SJCRH30 (cell line): ENCODE results near the gene CTNNA3. TPM values are rescaled to one million over a fixed set of nuclear protein-coding genes. Genes with fewer than 3 reads are reported as not detected.
A peak's percentile ranks its signal among the peaks of the same experiment; 100 is the strongest.
"Not testable (repeated sequence)": the region's sequence is repeated elsewhere in the genome, so short reads cannot be mapped to it uniquely, and the experiment has no call there.

Experiments used
- DNase-seq, 2 experiments: peaks; one replicate each; pipeline ENCODE4 v3.0.0-alpha.2; 2015 to 2020
- H3K27ac ChIP-seq: fragments of 250-450 bp; sonication (Bioruptor Pico); 2 replicates; pipeline ENCODE4 v1.5.1; 2020; ENCODE audit warnings: mild to moderate bottlenecking, moderate library complexity
- H3K27me3 ChIP-seq: fragments of 250-450 bp; sonication (Bioruptor Pico); 2 replicates; pipeline ENCODE4 v1.5.1; 2020; ENCODE audit warnings: mild to moderate bottlenecking, moderate library complexity
- H3K36me3 ChIP-seq: fragments of 250-450 bp; sonication (Bioruptor Pico); 2 replicates; pipeline ENCODE4 v1.5.1; 2020; ENCODE audit warnings: mild to moderate bottlenecking, moderate library complexity
- H3K4me1 ChIP-seq: fragments of 250-450 bp; sonication (Bioruptor Pico); 2 replicates; pipeline ENCODE4 v1.5.1; 2020; ENCODE audit warnings: mild to moderate bottlenecking, moderate library complexity
- H3K4me3 ChIP-seq: fragments of 250-450 bp; sonication (Bioruptor Pico); 2 replicates; pipeline ENCODE4 v1.5.1; 2020; ENCODE audit warnings: mild to moderate bottlenecking, moderate library complexity
- H3K9me3 ChIP-seq: fragments of 250-450 bp; sonication (Bioruptor Pico); replicated peaks from 2 replicates; pipeline ENCODE4 v1.5.1; 2020; ENCODE audit warnings: mild to moderate bottlenecking, moderate library complexity
- total RNA-seq: library from RNA; depleted of rRNA; stranded (reverse); fragments of >200 nt; shearing (Covaris generic); gene quantifications from 2 replicates; pipeline ENCODE4 v1.2.3, GENCODE V29; 2014

Gene CTNNA3
- total RNA-seq, 1 experiment from 2014 or later, result 2.7 TPM

DNA sequence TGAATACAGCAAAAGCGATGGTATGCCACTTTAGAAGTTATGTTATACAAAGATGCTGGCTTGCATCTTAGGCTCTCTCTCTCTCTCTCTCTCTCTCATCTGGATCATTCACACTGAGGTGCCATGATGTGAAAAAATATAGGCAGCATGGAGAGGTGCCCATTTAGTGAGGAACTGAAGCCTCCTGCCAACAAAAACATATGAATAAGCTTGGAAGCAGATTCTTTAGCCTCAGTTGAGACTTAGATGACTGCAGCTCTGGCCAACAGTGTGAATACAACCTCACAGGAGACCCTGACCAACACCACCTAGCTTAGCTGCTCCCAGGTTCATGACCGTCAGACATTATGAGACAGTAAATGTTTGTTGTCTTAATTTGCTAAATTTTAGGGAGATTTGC is 1330.3 kb downstream of the CTNNA3 start:
- no peak for DNase-seq
- Histone ChIP-seq H3K4me1 (no peaks in the 10 kb centered on the region), H3K36me3 (no peaks in the 10 kb centered on the region), H3K27me3 (no peaks in the 10 kb centered on the region), H3K9me3 (no peaks in the 10 kb centered on the region), H3K27ac (no peak overlapping the region), H3K4me3 (no peak overlapping the region)

DNA sequence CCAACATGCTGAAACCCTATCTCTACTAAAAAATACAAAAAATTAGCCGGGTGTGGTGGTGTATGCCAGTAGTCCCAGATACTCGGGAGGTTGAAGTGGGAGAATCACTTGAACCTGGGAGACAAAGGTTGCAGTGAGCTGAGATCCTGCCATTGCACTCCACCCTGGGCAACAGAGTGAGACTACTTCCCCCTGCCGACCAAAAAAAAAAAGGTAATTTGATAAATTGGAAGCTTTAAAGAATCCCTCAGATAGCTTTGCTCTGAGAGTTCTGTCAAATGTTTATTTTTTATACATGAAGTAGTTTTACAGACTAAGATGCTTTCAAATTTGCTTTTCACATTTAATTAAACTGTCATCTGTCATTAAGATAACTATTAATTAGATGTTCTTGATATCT is 1333.5 kb downstream of the CTNNA3 start:
- no peaks in the 10 kb centered on the region for H3K4me1 ChIP-seq
- H3K27me3 ChIP-seq, result no peaks in the 10 kb centered on the region
- H3K4me3 ChIP-seq, result no peak overlapping the region
- H3K27ac ChIP-seq, result no peak overlapping the region
- H3K36me3 ChIP-seq, result no peaks in the 10 kb centered on the region
- H3K9me3 ChIP-seq, result no peaks in the 10 kb centered on the region
- DNase-seq, result no peak

DNA sequence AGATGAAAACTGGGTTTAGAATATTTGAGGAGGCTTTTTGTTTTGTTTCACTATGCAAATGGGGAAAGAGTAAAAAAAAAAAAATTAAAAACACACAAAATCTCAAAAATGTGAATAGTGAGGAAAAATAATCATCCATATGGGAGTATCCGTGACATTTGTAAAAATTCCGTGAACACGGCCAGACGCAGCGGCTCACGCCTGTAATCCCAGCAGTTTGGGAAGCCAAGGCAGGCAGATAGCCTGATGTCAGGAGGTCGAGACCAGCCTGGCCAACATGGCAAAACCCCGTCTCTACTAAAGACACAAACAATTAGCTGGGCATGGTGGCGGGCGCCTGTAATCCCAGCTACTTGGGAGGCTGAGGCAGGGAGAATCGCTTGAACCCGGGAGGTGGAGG is 1342.2 kb downstream of the CTNNA3 start:
- not testable (repeated sequence) for H3K4me3 ChIP-seq

DNA sequence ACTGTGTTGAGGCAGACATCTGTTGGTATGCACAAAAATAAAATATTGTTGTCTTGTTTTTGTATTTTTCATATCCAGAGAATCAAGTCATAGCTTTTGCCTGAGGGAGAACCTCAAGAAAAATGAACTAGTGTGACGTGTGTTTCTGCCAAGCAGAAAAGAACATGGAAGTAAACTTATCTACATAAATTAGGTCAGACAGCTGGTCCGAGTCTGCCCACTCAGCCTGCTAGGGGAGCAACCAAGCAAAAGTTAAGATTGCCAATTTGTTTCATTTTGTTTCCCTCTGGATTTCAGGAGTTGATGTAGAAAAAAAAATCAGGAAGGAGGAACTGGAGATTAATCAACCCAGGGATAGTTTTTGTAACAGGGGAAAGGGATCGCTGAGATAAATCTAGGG is 1342.6 kb downstream of the CTNNA3 start:
- Histone ChIP-seq H3K4me1 (no peaks in the 10 kb centered on the region), H3K27me3 (no peaks in the 10 kb centered on the region), H3K27ac (no peak overlapping the region), H3K9me3 (no peaks in the 10 kb centered on the region), H3K4me3 (no peak overlapping the region), H3K36me3 (no peaks in the 10 kb centered on the region)
- no peak for DNase-seq

More for the DNA sequence above, 1342.2 kb downstream of the CTNNA3 start:
- not testable (repeated sequence) for H3K27me3 ChIP-seq, H3K27ac ChIP-seq, H3K36me3 ChIP-seq, H3K9me3 ChIP-seq, H3K4me1 ChIP-seq, DNase-seq

DNA sequence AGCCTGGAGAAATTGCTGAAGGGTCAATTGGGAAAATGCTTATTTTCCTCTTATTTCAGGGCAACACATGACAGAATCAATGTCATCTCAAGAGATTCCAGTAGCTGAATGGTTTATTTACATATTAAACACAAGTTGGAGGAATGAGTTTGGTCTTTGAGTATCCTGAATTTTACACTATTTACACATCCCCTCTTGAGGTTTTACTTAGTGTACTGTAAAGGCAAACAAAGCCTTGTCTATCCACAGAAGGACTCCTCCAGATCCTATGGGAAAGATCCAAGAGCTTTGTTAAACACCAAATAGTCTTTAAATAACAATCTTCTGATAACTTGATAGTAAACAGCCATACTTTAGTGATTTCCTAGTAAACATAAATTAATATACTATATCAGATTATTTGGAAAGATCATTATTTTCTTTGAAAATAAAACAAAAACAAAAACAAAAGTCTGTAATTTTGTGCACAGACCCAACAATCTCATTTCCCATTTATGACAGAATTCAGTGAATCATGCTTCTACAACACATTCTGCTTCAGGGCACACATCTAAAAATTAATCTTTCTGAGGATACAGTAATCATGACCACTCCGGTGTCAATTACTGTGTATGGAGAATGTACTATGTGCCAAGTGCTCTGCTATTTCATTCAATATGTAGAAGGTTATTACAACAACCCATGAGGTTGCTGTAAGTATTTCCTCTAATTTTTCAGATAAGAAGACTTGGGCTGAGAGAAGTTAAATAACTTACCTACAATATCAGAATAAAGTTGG is 1345.2 kb downstream of the CTNNA3 start:
- Histone ChIP-seq H3K4me1 (no peaks in the 10 kb centered on the region), H3K27ac (no peak overlapping the region), H3K4me3 (no peak overlapping the region), H3K9me3 (no peaks in the 10 kb centered on the region), H3K36me3 (no peaks in the 10 kb centered on the region), H3K27me3 (no peaks in the 10 kb centered on the region)
- no peak for DNase-seq

DNA sequence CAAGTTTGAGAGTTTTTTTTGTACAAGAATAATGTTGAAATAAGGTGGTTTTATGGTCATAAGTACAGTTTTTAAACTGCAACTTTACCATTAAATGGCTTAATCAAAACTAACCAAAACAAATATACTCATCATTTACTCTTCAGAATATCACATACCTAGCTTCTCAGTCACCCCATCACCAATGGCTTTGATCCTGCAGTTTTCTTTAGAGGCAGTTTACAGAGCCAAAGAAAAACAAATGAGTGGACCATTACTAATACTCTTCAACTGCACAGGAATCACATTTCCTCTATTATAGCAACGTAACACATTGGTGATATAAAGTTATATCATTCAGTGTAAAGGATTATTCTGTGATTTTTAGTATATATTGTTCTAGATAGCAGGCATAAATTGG is 1346.3 kb downstream of the CTNNA3 start:
- no peaks in the 10 kb centered on the region for H3K27me3 ChIP-seq
- H3K4me1 ChIP-seq, result no peaks in the 10 kb centered on the region
- no peak overlapping the region for H3K27ac ChIP-seq
- no peak overlapping the region for H3K4me3 ChIP-seq
- H3K36me3 ChIP-seq, result no peaks in the 10 kb centered on the region
- DNase-seq, result no peak
- no peaks in the 10 kb centered on the region for H3K9me3 ChIP-seq

DNA sequence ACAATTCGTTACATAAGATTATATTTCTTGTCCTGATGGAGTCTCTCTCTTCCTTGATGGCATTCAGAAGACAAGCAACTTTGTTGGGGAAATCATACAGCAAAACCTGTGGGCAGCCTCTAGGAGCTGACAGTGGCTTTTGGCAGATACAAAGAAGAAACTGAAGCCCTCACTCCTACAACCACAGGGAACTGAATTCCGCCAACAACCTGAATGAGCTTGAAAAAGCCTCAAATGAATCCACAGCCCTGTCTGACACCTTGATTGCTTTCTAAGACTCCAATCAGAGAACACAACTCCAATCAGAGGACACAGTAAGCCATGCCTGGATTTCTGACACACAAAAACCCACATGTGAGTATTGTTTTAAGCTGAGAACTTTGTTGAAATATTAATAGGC is 1346.9 kb downstream of the CTNNA3 start:
- no peaks in the 10 kb centered on the region for H3K4me1 ChIP-seq
- DNase-seq, result no peak
- H3K27ac ChIP-seq, result no peak overlapping the region
- no peak overlapping the region for H3K4me3 ChIP-seq
- no peaks in the 10 kb centered on the region for H3K27me3 ChIP-seq
- no peaks in the 10 kb centered on the region for H3K9me3 ChIP-seq
- no peaks in the 10 kb centered on the region for H3K36me3 ChIP-seq

DNA sequence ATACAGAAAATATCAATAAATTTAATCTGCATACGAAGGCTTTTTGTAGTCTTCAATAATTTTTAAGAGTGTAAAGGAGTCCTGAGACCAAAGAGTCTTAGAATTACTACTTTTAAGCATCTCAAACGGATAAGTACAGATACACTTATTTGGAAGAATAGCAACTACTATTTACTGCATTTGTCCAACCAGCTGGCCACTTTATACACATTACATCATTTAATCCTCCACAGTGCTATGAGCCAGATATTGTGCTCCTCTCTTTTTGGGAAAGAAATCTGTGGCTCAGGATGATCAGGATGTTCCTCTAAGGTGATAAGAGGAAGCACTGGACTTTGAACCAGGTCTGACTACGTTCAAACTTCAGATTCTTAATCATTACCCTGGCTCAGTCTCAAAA is 1358.8 kb downstream of the CTNNA3 start:
- Histone ChIP-seq H3K36me3 (no peaks in the 10 kb centered on the region), H3K4me1 (no peaks in the 10 kb centered on the region), H3K27me3 (no peaks in the 10 kb centered on the region), H3K27ac (no peak overlapping the region), H3K9me3 (no peaks in the 10 kb centered on the region), H3K4me3 (no peak overlapping the region)
- DNase-seq, result no peak

DNA sequence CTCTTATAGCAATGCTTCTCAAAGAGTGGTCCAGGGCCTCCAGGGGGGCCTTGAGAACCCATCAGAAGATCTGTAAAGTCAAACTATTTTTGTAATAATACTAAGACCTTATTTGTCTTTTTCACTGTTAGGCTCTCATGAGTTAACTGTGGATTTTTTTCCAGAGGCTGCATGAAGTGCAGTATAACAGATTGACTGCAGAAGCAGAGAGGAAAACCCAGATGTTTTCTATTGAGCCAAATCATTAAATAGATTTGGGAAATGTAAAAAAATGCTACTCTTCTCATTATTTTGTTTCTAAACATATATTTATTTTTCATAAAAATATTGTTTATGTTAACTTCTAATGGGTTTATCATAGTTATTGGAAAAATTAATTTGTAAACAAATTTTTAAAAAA is 1359.2 kb downstream of the CTNNA3 start:
- Histone ChIP-seq H3K9me3 (no peaks in the 10 kb centered on the region), H3K27me3 (no peaks in the 10 kb centered on the region), H3K4me1 (no peaks in the 10 kb centered on the region), H3K4me3 (no peak overlapping the region), H3K27ac (no peak overlapping the region), H3K36me3 (no peaks in the 10 kb centered on the region)
- no peak for DNase-seq

DNA sequence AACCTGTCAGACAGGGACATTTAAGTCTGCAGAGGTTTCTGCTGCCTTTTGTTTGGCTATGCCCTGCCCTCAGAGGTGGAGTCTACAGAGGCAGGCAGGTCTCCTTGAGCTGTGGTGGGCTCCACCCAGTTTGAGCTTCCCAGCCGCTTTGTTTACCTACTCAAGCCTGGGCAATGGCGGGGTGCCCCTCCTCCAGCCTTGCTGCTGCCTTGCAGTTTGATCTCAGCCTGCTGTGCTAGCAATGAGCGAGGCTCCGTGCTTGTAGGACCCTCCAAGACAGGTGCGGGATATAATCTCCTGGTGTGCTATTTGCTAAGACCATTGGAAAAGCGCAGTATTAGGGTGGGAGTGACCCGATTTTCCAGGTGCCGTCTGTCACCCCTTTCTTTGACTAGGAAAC is 1360.2 kb downstream of the CTNNA3 start:
- not testable (repeated sequence) for H3K4me3 ChIP-seq, DNase-seq, H3K9me3 ChIP-seq, H3K27ac ChIP-seq, H3K36me3 ChIP-seq, H3K4me1 ChIP-seq, H3K27me3 ChIP-seq

DNA sequence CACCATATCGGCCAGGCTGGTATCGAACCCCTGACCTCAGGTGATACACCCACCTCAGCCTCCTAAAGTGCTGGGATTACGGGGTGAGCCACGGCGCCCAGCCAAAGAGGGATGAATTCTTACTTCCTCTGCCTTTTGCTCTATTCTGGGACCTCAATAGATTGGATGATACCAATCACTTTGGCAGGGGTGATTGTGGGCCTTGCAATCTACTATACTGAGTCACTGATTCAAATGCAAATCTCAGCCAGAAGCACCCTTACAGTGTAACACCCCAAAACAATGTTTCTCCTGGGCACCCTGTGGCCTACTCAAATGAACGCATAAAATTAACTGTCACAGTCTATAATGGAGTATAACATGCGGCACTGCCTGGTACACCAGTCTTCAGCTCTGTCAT is 1366.8 kb downstream of the CTNNA3 start:
- Histone ChIP-seq H3K27ac (no peak overlapping the region), H3K9me3 (no peaks in the 10 kb centered on the region), H3K36me3 (no peaks in the 10 kb centered on the region), H3K27me3 (no peaks in the 10 kb centered on the region), H3K4me3 (no peak overlapping the region), H3K4me1 (peaks cover 4% of the 10 kb centered on the region; the same call in 1 of the 2 replicates)
- no peak for DNase-seq

DNA sequence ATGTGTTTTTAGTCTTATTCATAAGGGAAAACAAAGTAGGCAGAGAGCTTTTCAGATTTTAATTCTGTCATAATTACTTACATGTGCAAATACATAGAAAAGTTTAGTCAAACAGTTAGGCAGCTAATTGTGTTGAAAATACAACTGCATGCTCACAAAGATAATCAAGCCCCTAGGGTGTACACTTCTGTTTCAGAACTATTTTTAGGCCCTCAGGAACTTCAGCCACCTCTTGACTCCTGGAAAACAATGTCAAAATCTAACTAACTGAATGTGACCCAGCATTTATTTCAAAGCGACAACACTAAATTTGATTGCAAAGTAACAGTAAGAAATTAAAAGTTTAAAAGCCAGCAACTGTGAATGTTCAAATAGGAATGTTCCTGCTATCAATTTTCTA is 1369.1 kb downstream of the CTNNA3 start:
- H3K9me3 ChIP-seq, result no peaks in the 10 kb centered on the region
- peaks cover 16% of the 10 kb centered on the region for H3K4me1 ChIP-seq
- no peak overlapping the region for H3K27ac ChIP-seq
- no peak overlapping the region for H3K4me3 ChIP-seq
- H3K27me3 ChIP-seq, result no peaks in the 10 kb centered on the region
- no peak for DNase-seq
- no peaks in the 10 kb centered on the region for H3K36me3 ChIP-seq

DNA sequence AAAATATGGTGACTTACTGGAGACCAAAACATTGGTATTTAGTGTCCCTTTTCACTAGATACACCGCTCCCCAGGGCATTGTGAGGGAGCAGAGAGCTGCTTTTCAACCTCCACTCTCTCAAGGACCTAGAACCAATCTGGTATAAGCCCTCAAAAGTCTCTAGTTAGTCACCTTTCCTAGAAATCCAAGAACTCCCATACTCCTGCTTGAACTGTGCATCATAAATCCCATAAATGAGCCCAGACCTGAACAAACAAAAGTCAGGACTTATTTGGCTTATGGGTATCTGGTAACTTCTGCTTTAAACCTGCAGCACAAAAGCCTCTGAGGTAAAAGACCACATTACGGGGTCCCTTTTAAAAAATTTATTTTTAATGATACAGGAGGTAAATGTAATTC is 1373.2 kb downstream of the CTNNA3 start:
- peaks cover 29% of the 10 kb centered on the region for H3K4me1 ChIP-seq
- no peak for DNase-seq
- H3K9me3 ChIP-seq, result no peaks in the 10 kb centered on the region
- H3K4me3 ChIP-seq, result no peak overlapping the region
- no peaks in the 10 kb centered on the region for H3K36me3 ChIP-seq
- H3K27ac ChIP-seq, result peak overlapping the region; percentile 95
- no peaks in the 10 kb centered on the region for H3K27me3 ChIP-seq

DNA sequence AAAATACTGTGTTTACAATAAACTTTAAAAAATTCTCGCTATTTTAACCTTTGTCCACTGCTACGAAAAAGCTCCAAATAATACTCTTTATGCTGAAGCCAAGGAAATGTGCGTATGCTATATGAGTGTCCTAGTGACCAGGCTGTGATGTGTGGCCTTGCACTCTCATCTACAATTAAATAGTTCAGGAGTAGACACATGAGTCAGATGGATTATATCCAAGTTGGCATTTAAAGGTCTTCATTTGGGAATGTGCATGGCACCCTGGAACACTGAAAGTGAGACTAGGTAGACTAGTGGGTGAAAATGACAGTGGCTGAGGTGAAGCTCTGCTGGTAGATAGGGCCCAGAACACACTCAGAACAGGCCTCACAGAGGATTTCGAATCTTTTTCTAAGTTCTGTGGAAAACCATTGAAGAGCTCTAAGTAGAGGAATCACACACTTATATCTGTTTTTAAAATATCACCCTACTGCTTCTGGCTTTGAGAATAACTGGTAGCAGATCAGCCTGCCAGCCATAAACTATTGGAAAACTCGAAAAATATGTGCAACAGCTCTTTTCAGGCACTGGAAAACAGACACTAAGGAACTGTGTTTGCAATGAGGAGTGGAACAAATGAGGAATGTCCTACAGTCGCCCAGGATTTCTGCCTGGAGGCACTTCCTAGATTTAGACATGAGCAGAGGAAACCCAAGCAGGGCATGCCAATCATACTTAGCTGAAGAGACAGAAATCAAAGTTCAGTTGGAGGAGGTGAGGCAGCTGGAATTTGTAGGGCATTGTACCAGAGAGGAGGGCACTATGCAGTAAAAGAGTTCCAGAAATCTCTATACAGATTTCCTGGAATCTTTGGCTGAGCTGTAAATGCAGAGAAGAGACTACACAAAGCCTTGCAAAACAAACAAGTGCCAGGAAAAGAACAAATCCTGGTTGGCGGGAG is 1374.0 kb downstream of the CTNNA3 start:
- H3K36me3 ChIP-seq, result no peaks in the 10 kb centered on the region
- H3K27me3 ChIP-seq, result no peaks in the 10 kb centered on the region
- peak; percentile 87 to 93 for DNase-seq
- H3K27ac ChIP-seq, result peak overlapping the region; percentile 95
- no peak overlapping the region for H3K4me3 ChIP-seq
- peaks cover 28% of the 10 kb centered on the region for H3K4me1 ChIP-seq
- H3K9me3 ChIP-seq, result no peaks in the 10 kb centered on the region

DNA sequence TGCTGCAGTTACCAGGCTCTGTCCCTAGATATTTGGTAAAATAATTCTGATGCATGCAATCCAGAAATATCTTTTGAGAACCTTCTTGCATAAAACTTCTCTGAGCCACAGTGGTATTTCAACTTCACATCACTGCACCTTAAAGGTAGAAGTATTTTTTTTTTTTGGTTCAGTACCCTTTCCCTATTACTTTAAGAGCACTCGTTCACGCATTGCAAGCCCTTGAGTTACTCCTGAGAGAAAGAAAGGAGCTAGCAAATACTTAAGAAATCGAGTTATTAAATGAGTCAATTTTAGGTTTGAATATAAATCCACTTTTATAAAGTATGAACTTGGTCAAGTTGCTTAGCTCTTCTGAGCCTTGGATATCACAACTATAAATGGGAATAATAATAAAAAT is 1377.2 kb downstream of the CTNNA3 start:
- Histone ChIP-seq H3K27me3 (no peaks in the 10 kb centered on the region), H3K9me3 (no peaks in the 10 kb centered on the region), H3K27ac (no peak overlapping the region), H3K4me3 (no peak overlapping the region), H3K4me1 (peaks cover 26% of the 10 kb centered on the region), H3K36me3 (no peaks in the 10 kb centered on the region)
- DNase-seq, result no peak
